Measurements from ENCODE around the gene BRD4.

BRD4 gene

GRCh38 chr19:15313649-15314279, 18.6 kb downstream of the BRD4 start:
- DNase-seq (ENCODE audit: low spot score), result no peak

GRCh38 chr19:15307169-15307568, 25.2 kb downstream of the BRD4 start:
- DNase-seq (ENCODE audit: low spot score), result no peak

- DNase-seq (ENCODE audit: low spot score), result no peak
Measured at GRCh38 chr19:15305582-15306334, 26.6 kb downstream of the BRD4 start.

- DNase-seq (ENCODE audit: low spot score), result no peak
Measured at GRCh38 chr19:15304140-15304705, 28.1 kb downstream of the BRD4 start.

GRCh38 chr19:15303105-15303780, 29.1 kb downstream of the BRD4 start:
- DNase-seq (ENCODE audit: low spot score), result no peak

- no peak for DNase-seq (ENCODE audit: low spot score)
Measured at GRCh38 chr19:15300533-15301197, 31.7 kb downstream of the BRD4 start.

GRCh38 chr19:15299568-15300409, 32.5 kb downstream of the BRD4 start:
- no peak for DNase-seq (ENCODE audit: low spot score)

GRCh38 chr19:15298847-15299567, 33.3 kb downstream of the BRD4 start:
- DNase-seq (ENCODE audit: low spot score), result no peak

- DNase-seq (ENCODE audit: low spot score), result no peak
Measured at GRCh38 chr19:15297416-15298224, 34.7 kb downstream of the BRD4 start.

- DNase-seq (ENCODE audit: low spot score), result peak; percentile 46
Measured at GRCh38 chr19:15296841-15297415, 35.4 kb downstream of the BRD4 start.

- DNase-seq (ENCODE audit: low spot score), result no peak
Measured at GRCh38 chr19:15296353-15296752, 36.0 kb downstream of the BRD4 start.

GRCh38 chr19:15294561-15294990, 37.8 kb downstream of the BRD4 start:
- DNase-seq (ENCODE audit: low spot score), result no peak

- no peak for DNase-seq (ENCODE audit: low spot score)
Measured at GRCh38 chr19:15293781-15294491, 38.4 kb downstream of the BRD4 start.

GRCh38 chr19:15292847-15293582, 39.3 kb downstream of the BRD4 start:
- no peak for DNase-seq (ENCODE audit: low spot score)

GRCh38 chr19:15292140-15292539, 40.2 kb downstream of the BRD4 start:
- DNase-seq (ENCODE audit: low spot score), result no peak

GRCh38 chr19:15291548-15292021, 40.8 kb downstream of the BRD4 start:
- DNase-seq (ENCODE audit: low spot score), result no peak

GRCh38 chr19:15291089-15291488, 41.2 kb downstream of the BRD4 start:
- no peak for DNase-seq (ENCODE audit: low spot score)

GRCh38 chr19:15290166-15290565, 42.2 kb downstream of the BRD4 start:
- no peak for DNase-seq (ENCODE audit: low spot score)
